Mesendoderm (in vitro differentiated cells): ENCODE data around the gene FAIM. TPM values are rescaled to one million over a fixed set of nuclear protein-coding genes. Genes with fewer than 3 reads are reported as not detected.
"Not testable (repeated sequence)": the region's sequence is repeated elsewhere in the genome, so short reads cannot be mapped to it uniquely, and the experiment has no call there.

ENCODE experiments used
- DNase-seq: peaks from one replicate; pipeline ENCODE4 v3.0.0; 2013
- H2AK5ac ChIP-seq: 2 replicates; pipeline ENCODE4 v1.6.1; 2013; ENCODE audit warnings: low read length, inconsistent platforms
- H2BK120ac ChIP-seq: 2 replicates; pipeline ENCODE4 v1.6.1; 2013; ENCODE audit warnings: low read depth, mild to moderate bottlenecking, low read length, moderate library complexity, mixed read lengths
- H2BK15ac ChIP-seq: replicated peaks from 2 replicates; pipeline ENCODE4 v1.6.1; 2013; ENCODE audit warnings: low read depth, mild to moderate bottlenecking, moderate library complexity
- H2BK5ac ChIP-seq: 2 replicates; pipeline ENCODE4 v1.6.1; 2013; ENCODE audit warnings: low read length, inconsistent platforms
- H3K18ac ChIP-seq: 2 replicates; pipeline ENCODE4 v1.6.1; 2013; ENCODE audit warnings: mild to moderate bottlenecking, low read length, mixed read lengths
- H3K23ac ChIP-seq: one replicate; pipeline ENCODE4 v1.6.1; 2013; ENCODE audit warnings: low read length
- H3K27ac ChIP-seq: 2 replicates; pipeline ENCODE4 v1.5.1; 2013; ENCODE audit warnings: low read depth, mild to moderate bottlenecking, inconsistent platforms, low read length, moderate library complexity
- H3K27me3 ChIP-seq: 2 replicates; pipeline ENCODE4 v1.6.1; 2013; ENCODE audit warnings: low read length, control low read depth, mild to moderate bottlenecking, inconsistent platforms; ENCODE audit not compliant: insufficient read depth, poor library complexity
- H3K36me3 ChIP-seq: 2 replicates; pipeline ENCODE4 v1.6.1; 2013; ENCODE audit warnings: low read length, inconsistent platforms; ENCODE audit not compliant: control insufficient read depth, insufficient read depth
- H3K4ac ChIP-seq: one replicate; pipeline ENCODE4 v1.6.1; 2013; ENCODE audit warnings: low read depth, mild to moderate bottlenecking, low read length, moderate library complexity
- H3K4me1 ChIP-seq: 2 replicates; pipeline ENCODE4 v1.6.1; 2013; ENCODE audit warnings: low read depth, low read length, inconsistent platforms; ENCODE audit not compliant: control insufficient read depth
- H3K4me2 ChIP-seq: 2 replicates; pipeline ENCODE4 v1.6.1; 2013; ENCODE audit warnings: low read length
- H3K4me3 ChIP-seq: 2 replicates; pipeline ENCODE4 v1.5.1; 2013; ENCODE audit warnings: mild to moderate bottlenecking, low read length
- H3K56ac ChIP-seq: one replicate; pipeline ENCODE4 v1.6.1; 2013; ENCODE audit warnings: low read length
- H3K79me1 ChIP-seq: 2 replicates; pipeline ENCODE4 v1.6.1; 2013; ENCODE audit warnings: low read length, inconsistent platforms
- H3K79me2 ChIP-seq: 2 replicates; pipeline ENCODE4 v1.6.1; 2013; ENCODE audit warnings: mild to moderate bottlenecking, low read length; ENCODE audit not compliant: control insufficient read depth, insufficient read depth
- H3K9ac ChIP-seq: 2 replicates; pipeline ENCODE4 v1.6.1; 2013; ENCODE audit warnings: low read length, inconsistent platforms
- H4K5ac ChIP-seq: one replicate; pipeline ENCODE4 v1.6.1; 2013; ENCODE audit warnings: low read length
- H4K8ac ChIP-seq: one replicate; pipeline ENCODE4 v1.6.1; 2013; ENCODE audit warnings: low read depth, mild to moderate bottlenecking, control low read depth, low read length, moderate library complexity
- WGBS: extraction: QIAGEN DNeasy Blood & Tissue Kit; methylation state at CpG from one replicate; pipeline ENCODE4 v1.1.7; 2013; ENCODE audit warnings: low lambda C conversion rate, missing lambda C conversion rate; ENCODE audit not compliant: insufficient coverage; ENCODE audit errors: extremely low coverage; 5-methylcytosine and 5-hydroxymethylcytosine counted together
- polyA plus RNA-seq, 2 experiments: library from polyadenylated mRNA; stranded (reverse); fragments of 200-250 nt; gene quantifications; one replicate each; pipeline ENCODE4 v1.2.3, GENCODE V29; 2013

The FAIM gene
- 21.5 TPM for polyA plus RNA-seq (2013, experiment 1 of 2)
- 21.6 TPM for polyA plus RNA-seq (2013, experiment 2 of 2)

DNA sequence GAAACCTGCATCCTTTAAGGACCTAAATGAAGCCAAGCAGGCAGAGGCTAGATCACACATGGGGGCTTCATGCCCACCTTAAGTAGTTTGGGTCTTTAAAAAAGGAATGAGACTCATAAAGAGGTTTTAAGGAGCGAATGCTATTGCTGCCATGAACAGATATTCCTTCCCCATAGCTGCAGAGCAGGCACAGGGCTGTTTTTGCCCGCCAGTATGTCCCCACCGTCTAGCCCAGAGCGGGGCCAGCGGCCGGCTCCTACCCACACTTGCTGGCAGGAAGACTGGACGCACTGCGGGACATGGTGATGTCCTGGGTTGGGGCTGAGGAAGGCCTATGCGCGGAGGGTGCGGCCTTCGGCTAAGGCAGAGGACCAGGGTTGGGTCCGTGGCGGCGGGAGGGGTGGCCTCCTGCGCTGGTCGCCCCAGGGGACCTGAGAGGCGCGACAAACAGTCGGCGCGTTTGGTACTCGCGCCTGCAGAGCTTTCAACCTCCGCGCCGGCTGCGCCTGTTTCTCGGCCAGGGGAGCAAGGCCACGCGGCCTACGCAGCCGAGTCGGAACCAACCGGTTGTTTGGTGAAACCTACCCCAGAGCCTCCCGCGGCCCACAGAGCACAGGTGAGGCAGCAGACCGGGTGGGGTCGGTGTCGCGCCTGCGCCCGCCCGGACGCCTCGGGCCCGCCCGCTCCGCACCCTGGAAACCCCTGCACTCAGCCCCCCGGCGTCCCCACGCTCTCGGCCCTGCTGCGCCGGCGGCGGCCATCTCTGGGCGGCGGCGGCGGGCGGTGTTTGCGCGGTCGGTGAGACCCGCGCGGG lies at the start of gene FAIM:
FAIM (plus strand) TSS at position 450 of the 814 bp plus-strand sequence. CDS start 10,956 bp downstream, outside the sequence.
- Histone ChIP-seq H3K27ac (peak within 1 kb of the TSS; percentile 45), H3K79me2 (no peaks in the 10 kb centered on the region), H3K4ac (peak within 1 kb of the TSS; percentile 88), H3K4me1 (no peaks in the 10 kb centered on the region), H3K27me3 (no peaks in the 10 kb centered on the region), H3K4me2 (peak within 1 kb of the TSS; percentile 84), H3K4me3 (peak within 1 kb of the TSS; percentile 65), H4K5ac (no peak within 1 kb of the TSS), H4K8ac (peak within 1 kb of the TSS; percentile 3), H3K36me3 (no peaks in the 10 kb centered on the region), H3K23ac (no peak within 1 kb of the TSS), H2BK5ac (peak within 1 kb of the TSS; percentile 25), H2BK120ac (peak within 1 kb of the TSS; percentile 37), H3K18ac (peak within 1 kb of the TSS; percentile 89), H3K9ac (peak within 1 kb of the TSS; percentile 84), H2BK15ac (no peak within 1 kb of the TSS), H3K79me1 (no peaks in the 10 kb centered on the region), H2AK5ac (no peak within 1 kb of the TSS), H3K56ac (peak within 1 kb of the TSS; percentile 91)
- DNase-seq = peak; percentile 82
- WGBS = no CpG with 5 or more reads among the region's 68 CpGs

DNA sequence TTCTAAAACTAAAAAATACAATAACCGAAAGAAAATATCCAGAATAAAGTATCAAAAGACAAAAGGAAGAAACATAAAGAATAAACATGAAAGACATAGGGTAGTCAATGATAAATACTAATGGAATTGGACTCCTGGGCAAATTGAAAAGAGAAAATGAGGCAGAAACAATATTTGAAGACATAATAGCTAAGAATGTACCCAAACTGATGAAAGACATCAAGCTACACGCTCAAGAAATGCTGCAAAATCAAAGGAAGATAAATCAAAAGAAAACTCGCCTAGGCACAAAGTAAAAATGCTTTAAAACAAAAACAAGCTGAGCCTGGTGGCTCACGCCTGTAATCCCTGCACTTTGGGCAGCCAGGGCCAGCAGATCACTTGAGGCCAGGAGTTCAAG lies 49.4 kb upstream of the FAIM start:
- H3K4me3 ChIP-seq = no peak overlapping the region
- H3K23ac ChIP-seq = no peak overlapping the region
- H3K79me1 ChIP-seq = no peaks in the 10 kb centered on the region
- H3K56ac ChIP-seq = no peak overlapping the region
- H3K9ac ChIP-seq = no peak overlapping the region
- no peaks in the 10 kb centered on the region for H3K79me2 ChIP-seq
- no peak overlapping the region for H3K4ac ChIP-seq
- H2BK5ac ChIP-seq = no peak overlapping the region
- no peak overlapping the region for H4K8ac ChIP-seq
- H3K36me3 ChIP-seq = no peaks in the 10 kb centered on the region
- H3K4me1 ChIP-seq = no peaks in the 10 kb centered on the region
- no peak overlapping the region for H3K4me2 ChIP-seq
- no peak for DNase-seq
- H3K18ac ChIP-seq = no peak overlapping the region
- no peak overlapping the region for H2BK15ac ChIP-seq
- no peaks in the 10 kb centered on the region for H3K27me3 ChIP-seq
- H4K5ac ChIP-seq = no peak overlapping the region
- no peak overlapping the region for H2BK120ac ChIP-seq
- H3K27ac ChIP-seq = no peak overlapping the region
- no peak overlapping the region for H2AK5ac ChIP-seq
- no CpG with 5 or more reads among the region's 4 CpGs for WGBS

DNA sequence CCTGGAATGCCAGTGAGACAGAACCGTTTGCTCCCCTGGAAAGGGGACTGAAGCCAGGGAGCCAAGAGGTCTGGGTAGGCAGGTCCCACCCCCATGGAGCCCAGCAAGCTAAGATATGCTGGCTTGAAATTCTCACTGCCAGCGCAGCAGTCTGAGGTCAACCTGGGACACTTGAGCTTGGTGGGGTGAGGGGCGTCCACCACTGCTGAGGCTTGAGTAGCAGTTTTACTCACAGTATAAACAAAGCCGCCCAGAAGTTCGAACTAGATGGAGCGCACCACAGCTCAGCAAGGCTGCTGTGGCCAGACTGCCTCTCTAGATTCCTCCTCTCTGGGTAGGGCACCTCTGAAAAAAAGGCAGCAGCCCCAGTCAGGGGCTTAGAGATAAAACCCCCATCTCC lies 48.1 kb upstream of the FAIM start:
- H3K9ac ChIP-seq = no peak overlapping the region
- no peaks in the 10 kb centered on the region for H3K4me1 ChIP-seq
- no peak overlapping the region for H4K8ac ChIP-seq
- no peak overlapping the region for H4K5ac ChIP-seq
- no peak overlapping the region for H2AK5ac ChIP-seq
- H3K27ac ChIP-seq = no peak overlapping the region
- no peak overlapping the region for H2BK120ac ChIP-seq
- no peak overlapping the region for H2BK5ac ChIP-seq
- H3K4me3 ChIP-seq = no peak overlapping the region
- no peak overlapping the region for H3K4me2 ChIP-seq
- no peaks in the 10 kb centered on the region for H3K79me2 ChIP-seq
- no peak for DNase-seq
- no peak overlapping the region for H3K4ac ChIP-seq
- no peaks in the 10 kb centered on the region for H3K79me1 ChIP-seq
- H3K56ac ChIP-seq = no peak overlapping the region
- no peak overlapping the region for H3K18ac ChIP-seq
- H3K36me3 ChIP-seq = no peaks in the 10 kb centered on the region
- no peak overlapping the region for H3K23ac ChIP-seq
- H2BK15ac ChIP-seq = no peak overlapping the region
- no CpG with 5 or more reads among the region's 6 CpGs for WGBS
- no peaks in the 10 kb centered on the region for H3K27me3 ChIP-seq

DNA sequence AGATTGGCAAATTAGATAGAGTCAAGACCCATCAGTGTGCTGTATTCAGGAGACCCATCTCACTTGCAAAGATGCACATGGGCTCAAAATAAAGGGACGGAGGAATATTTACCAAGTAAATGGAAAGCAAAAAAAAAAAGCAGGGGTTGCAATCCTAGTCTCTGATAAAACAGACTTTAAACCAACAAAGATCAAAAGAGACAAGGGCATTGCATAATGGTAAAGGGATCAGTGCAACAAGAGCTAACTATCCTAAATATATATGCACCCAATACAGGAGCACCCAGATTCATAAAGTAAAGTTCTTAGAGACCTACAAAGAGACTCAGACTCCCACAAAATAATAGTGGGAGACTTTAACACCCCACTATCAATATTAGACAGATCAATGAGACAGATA lies 45.7 kb upstream of the FAIM start:
- not testable (repeated sequence) for H3K4me3 ChIP-seq, H3K79me1 ChIP-seq

DNA sequence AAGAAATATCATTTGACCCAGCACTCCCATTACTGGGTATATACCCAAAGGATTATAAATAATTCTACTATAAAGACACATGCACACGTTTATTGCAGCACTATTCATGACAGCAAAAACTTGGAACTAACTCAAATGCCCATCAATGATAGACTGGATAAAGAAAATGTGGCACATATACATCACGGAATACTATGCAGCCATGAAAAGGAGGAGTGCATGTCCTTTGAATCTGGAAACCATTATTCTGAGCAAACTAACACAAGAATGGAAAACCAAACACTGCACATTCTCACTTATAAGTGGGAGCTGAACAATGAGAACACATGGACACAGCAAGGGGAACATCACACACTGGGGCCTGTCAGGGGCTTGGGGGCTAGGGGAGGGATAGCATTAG lies 42.3 kb upstream of the FAIM start:
- H4K8ac ChIP-seq, H4K5ac ChIP-seq, H2AK5ac ChIP-seq, H3K18ac ChIP-seq, H3K79me2 ChIP-seq, H3K79me1 ChIP-seq, H3K27me3 ChIP-seq, H3K4me3 ChIP-seq, H3K4ac ChIP-seq, H2BK5ac ChIP-seq, H3K4me1 ChIP-seq, H2BK15ac ChIP-seq, H2BK120ac ChIP-seq, H3K4me2 ChIP-seq, H3K27ac ChIP-seq, H3K56ac ChIP-seq, H3K9ac ChIP-seq, H3K23ac ChIP-seq, H3K36me3 ChIP-seq, DNase-seq: not testable (repeated sequence)
- no CpG with 5 or more reads among the region's 2 CpGs for WGBS

More for the DNA sequence above, 45.7 kb upstream of the FAIM start:
- H3K27ac ChIP-seq, H3K36me3 ChIP-seq, H3K4me2 ChIP-seq, H4K8ac ChIP-seq, H3K18ac ChIP-seq, DNase-seq, H2AK5ac ChIP-seq, H3K9ac ChIP-seq, H2BK5ac ChIP-seq, H3K23ac ChIP-seq, H3K4ac ChIP-seq, H3K27me3 ChIP-seq, H4K5ac ChIP-seq, H2BK120ac ChIP-seq, H3K4me1 ChIP-seq, H3K56ac ChIP-seq, H2BK15ac ChIP-seq, H3K79me2 ChIP-seq: not testable (repeated sequence)
- whole genome bisulfite sequencing = no CpG with 5 or more reads among the region's 1 CpG

- Histone ChIP-seq H3K9ac (no peak overlapping the region), H3K4me2 (no peak overlapping the region), H4K8ac (no peak overlapping the region), H2AK5ac (no peak overlapping the region), H3K36me3 (no peaks in the 10 kb centered on the region), H3K4me1 (no peaks in the 10 kb centered on the region), H3K4ac (no peak overlapping the region), H3K79me2 (no peaks in the 10 kb centered on the region), H2BK15ac (no peak overlapping the region), H3K79me1 (no peaks in the 10 kb centered on the region), H3K27me3 (no peaks in the 10 kb centered on the region), H3K4me3 (no peak overlapping the region), H2BK120ac (no peak overlapping the region), H3K23ac (no peak overlapping the region), H3K56ac (no peak overlapping the region), H4K5ac (no peak overlapping the region), H3K27ac (no peak overlapping the region), H2BK5ac (no peak overlapping the region), H3K18ac (no peak overlapping the region)
- no peak for DNase-seq
Observed at GRCh38 chr3:138567403-138567802, 41.2 kb upstream of the FAIM start.
